ENCODE results near the gene RABGAP1.

Gene RABGAP1

DNA sequence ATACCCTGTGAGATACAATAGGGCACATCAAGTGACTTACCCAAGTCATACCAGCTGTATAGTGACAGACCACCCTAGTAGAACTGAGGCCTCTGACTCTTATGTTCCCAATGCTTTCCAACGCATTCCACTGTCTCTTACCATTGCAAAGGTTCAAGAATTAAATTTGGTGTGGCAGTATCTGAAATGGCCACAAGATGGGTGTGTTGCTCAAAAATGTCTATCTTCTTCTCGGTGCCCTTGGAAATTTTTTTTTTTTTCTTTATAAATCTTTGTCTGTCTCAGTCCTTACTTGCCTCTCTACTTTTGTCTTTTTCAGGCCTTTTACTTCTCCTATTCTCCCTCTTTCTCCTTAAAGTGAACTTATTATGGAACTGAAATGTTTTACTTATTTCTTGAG, 141.0 kb downstream of the RABGAP1 start:
- peak; percentile 9 for DNase-seq (ENCODE audit: low spot score)

DNA sequence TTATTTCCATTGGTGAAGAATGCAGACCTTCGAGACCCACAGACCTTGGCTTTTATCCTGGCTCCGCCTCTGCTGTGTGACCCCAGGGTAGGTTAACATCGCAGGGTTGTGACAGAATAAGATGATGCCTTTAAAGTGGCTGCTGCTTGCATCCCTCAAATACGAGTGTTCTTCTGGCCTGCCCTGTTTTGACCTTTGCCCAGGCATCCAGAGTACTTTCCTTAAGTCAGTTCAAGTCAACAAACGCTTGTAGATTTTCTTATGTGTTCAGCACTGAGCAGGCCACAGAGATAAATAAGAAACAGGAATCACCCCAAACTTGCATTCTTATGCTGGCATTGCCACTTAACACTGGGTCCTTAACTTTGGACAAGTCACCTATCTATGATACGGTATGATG, 142.9 kb downstream of the RABGAP1 start:
- DNase-seq (ENCODE audit: low spot score): no peak

DNA sequence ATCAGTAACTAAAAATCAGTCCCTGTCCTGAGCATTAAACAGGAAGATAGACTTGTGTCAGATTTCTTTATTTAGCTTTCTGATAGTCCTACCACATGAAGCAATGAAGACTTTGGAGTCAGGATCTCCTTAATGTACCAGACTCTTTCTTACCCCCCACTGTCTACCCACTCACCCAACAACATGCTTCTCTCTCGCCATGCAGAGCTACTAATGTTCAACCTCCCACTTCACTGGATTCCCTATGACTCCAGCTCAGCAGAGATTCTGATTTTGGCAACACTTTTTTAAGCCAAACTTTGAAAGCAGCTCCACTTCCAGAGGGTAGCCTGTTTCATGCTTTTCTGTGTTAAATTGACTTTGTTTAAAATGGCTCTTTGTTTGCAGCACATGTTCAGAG, 143.4 kb downstream of the RABGAP1 start:
- no peak for DNase-seq (ENCODE audit: low spot score)

DNA sequence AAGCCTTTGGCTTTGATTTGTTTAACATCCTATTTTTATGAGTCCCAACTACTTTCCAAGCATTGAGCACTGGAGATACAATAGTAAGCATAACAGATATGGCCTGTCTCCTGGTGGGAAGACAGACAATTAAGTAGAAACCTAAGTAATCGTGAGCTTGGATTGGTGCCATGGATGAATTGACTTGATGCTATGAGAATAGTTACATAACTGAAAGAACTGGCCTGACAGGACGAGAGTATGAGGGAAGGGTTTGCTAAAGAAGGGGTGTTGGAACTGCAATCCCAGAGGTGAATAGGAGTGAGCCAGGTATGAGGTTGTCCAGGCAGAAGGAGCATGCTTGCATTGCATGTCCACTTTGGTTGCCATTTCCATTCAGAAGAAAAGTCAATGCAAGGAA, 145.1 kb downstream of the RABGAP1 start:
- DNase-seq (ENCODE audit: low spot score): no peak

DNA sequence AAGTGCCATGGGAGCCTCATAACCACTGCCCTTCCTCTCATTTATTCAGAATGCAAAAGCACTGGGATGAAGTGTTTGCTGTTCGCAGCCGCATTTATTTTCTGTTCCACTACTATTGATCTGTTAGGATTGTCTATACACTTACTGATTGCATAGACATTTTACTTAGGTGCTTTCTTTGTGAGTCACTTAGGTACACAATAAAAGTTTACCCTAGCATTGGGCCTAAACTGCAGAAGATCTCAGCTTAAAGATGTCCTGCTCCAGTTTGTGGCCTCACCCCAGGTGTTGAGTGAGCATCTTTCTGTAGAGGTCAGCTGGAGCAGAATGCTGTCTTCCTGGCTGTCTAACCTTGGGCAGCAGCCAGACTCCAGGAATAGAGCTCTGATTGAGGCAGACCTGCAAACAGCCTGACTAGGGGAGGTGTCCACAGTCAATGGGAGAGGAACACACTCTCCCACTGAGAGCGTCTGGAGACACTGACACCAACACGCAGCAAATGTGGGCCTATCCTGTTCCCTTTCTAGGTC, 146.6 kb downstream of the RABGAP1 start:
- DNase-seq (ENCODE audit: low spot score): no peak

DNA sequence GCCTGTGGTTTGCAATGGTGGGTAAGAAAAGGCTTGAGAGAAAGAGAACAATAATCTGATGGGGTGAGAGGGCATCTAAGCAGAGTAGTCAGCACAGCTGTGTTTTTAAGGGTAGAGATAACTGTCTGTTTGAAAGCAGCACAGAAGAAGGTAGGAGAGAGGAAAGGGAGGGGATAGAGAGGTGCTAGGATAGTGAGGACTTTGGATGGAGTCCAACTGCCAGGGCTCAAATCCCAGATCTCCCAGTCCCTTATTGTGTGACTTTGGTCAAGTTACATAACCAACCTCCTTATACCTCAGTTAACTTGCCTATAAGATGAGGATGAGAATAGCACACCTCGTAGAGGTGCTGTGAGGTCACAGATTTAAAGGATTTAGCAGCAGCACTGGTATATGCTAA, 148.2 kb downstream of the RABGAP1 start:
- DNase-seq (ENCODE audit: low spot score): no peak

DNA sequence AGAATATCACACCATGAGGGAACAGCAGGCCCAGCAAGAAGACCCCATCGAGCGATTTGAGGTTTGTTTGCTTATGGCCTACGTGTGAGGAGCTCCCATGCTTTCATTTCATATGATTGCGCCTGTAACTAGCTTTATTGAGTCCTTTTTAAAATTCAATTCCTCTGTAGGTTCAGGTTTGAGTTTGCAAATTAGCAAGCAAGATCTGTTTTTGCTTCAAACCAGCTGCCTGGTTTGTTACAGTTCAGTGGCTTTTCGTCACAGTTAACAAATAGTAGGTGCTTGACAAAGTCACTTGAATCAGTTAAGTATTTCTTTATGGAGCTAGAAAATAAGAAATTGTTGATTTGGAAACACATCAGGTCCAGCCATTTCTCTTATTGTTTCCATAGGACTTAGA, 149.0 kb downstream of the RABGAP1 start:
- DNase-seq (ENCODE audit: low spot score): no peak

DNA sequence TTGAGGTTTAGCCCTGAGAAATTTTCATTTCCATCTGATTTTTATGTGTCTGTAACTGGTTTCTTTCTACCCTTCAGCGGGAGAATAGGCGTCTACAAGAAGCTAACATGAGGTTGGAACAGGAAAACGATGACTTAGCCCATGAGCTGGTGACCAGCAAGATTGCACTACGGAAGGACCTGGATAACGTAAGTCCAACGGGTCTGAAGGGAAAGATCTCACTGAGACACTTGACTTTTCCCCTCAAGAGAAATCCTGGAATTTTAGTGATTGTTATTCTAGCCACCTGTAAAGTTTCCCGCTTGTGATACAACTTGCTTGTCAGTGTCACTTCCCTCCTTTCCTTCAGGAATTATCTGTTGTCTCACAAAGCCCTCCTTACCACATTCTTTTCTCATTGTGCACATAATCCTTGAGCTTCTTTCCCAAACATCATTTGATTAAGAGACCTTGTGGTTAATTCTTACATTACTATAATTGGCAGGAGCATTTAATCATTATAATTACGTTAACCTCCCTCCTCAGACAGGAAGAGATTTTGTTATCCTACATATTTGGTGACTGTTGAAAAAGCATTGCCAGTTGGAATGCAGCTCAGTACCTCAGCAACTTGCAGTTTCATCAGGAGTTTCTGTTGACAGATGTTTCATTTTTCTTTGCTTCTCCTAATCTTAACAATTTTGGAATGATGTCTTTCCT, 149.5 kb downstream of the RABGAP1 start:
- no peak for DNase-seq (ENCODE audit: low spot score)

DNA sequence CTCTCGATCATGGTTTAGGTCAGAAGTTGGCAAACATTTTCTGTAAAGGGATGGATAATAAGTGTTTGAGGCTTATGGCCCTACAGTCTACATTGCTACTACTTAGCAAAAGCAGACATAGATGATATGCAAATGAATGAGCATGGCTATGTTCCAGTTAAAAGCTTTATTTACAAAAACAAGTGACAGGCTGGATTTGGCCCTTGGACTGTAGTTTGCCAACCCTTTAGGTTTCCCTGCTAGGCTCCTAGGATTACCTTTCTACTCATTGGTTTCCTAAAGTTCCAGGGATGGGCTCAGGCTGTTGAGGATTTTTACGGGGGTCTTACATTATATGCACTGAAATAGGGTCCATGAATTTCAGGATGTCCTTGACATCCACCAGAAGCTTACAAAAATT, 150.1 kb downstream of the RABGAP1 start:
- no peak for DNase-seq (ENCODE audit: low spot score)

DNA sequence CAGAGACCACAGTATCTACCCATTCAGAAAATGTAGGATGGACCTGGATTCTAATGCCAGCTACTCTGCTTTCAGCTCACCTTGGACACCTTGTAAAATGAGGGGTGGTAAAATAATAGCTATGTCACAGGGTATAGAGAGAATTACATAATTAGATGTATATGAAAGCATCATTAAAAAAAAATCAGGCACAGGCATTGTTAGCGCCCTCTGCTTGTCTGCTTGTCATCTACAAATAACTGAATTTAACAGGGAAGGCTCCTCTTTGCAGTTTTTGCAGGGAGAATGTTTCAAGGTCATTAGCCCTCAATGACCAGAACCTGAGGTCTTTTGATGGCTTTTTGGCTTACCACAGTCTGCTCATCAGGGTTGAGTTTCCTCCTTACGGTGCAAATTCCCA, 150.6 kb downstream of the RABGAP1 start:
- DNase-seq (ENCODE audit: low spot score): no peak

DNA sequence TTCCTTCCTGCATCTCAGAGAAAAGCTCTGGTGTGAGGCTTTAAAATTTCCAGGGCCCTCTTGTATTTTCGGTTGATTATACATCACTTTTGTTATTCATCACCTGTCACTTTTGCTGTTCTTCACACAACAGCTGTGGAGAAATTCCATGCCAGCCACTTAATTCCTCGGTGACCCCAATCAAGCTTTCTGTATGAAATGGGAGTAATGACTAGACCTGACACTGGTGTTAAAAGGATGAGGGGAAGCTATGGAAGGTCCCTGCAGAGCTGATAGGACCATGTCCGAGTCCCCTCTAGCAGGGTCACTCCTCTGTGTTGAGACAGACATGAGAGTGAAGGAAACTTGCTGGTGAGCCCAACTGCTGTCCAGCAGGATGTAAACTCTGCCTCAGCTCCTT, 152.3 kb downstream of the RABGAP1 start:
- DNase-seq (ENCODE audit: low spot score): no peak

DNA sequence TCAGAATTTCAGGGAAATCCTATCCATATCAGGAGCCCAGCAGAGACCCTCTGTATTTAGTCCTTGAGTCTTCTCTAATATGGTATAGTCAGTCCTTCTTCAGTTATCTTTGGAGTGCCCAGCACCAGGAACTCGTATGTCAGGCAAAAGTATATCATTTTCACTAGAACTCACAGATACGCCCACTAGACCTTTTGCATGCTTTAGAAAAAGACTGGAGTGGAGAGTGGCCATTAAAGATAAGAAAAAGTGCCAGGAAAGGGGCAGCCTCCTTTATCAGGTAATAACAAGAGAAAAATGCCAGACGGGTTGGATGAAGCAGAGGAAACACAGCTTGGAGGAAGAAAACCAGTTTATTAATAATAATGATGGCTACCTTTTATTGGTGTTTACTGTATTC, 156.2 kb downstream of the RABGAP1 start:
- no peak for DNase-seq (ENCODE audit: low spot score)

DNA sequence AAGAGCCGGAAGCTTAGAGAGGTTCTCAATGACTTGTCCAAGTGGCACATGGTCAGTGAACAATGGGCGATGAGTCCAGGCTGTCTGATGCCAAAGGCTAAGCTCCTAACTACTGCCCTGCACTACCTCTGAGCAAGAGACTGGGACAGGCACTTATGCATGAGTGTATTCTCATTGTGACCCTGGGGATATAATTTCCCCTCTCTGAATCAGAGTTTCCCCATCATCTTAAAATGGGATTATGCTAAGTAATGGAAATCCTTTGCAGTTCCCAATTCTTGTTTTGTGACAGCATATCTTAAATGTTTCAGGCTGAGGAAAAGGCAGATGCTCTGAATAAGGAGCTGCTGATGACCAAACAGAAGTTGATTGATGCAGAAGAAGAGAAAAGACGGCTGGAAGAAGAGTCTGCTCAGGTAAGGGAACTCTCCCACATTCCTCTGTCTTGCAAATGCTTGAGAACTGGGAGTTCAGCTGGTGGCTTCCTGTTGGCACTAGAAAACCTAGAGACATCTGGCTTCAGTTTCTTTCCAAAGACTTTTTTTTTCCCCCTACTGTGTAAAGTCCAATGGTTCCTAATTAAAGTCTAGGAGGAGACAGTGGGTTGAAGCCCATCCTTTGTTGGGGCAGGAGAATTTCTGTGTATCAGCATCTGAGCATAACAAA, 156.7 kb downstream of the RABGAP1 start:
- no peak for DNase-seq (ENCODE audit: low spot score)

DNA sequence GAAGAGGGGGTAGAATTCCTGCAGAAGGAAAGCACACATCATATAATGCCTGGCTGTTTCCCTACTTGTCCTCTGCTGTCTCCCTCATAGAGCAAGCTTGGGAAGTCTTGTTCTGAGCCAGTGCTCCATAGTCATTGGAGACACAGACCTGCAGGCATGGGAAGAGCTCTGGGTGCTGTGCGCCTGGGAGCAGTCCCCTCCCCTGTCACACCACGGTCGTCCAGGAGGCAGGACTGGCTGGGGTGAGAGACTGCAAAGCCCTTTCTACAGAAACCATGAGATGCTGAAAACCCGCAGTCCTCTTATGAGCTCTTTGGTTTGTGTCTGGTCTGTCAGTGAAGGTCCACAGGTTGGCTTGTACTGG, 157.3 kb downstream of the RABGAP1 start:
- no peak for DNase-seq (ENCODE audit: low spot score)

DNA sequence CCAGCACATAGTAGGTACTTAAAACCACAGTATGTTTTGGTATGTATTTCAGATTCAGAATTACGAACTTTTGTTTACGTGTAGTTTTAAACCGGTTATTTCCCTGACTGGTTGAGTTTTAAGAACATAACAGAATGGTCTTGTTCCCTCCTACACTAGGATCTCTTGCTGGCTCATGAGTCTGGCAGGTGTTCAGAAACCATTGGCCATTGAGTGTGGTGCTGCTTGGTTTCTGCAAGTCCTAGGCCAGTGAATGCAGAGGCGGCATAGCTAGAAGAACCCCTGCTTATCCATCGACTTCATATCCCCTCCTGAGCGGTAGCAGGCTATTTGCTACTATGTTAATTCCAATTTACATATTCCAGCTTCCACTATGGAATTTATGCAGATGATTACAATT, 158.2 kb downstream of the RABGAP1 start:
- DNase-seq (ENCODE audit: low spot score): no peak

DNA sequence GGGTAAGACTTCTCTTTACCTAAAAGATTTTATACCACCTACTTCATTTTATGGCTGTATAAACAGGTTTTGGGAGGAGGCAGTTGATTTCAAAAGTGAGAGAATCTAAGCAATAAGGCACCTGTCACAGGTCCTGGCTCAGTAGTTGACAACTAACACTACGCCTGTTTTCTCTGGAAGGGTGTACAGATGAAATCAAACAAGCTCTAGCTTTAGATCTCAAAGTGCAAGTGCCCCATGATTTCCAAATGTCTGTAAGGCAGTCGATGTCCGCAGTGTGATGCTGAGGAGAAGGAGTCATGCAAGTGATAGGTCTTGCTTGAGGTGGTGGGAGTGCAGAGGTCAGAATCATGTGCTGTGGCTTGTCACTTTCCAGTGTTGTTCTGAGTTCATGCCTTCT, 158.7 kb downstream of the RABGAP1 start:
- DNase-seq (ENCODE audit: low spot score): no peak

DNA sequence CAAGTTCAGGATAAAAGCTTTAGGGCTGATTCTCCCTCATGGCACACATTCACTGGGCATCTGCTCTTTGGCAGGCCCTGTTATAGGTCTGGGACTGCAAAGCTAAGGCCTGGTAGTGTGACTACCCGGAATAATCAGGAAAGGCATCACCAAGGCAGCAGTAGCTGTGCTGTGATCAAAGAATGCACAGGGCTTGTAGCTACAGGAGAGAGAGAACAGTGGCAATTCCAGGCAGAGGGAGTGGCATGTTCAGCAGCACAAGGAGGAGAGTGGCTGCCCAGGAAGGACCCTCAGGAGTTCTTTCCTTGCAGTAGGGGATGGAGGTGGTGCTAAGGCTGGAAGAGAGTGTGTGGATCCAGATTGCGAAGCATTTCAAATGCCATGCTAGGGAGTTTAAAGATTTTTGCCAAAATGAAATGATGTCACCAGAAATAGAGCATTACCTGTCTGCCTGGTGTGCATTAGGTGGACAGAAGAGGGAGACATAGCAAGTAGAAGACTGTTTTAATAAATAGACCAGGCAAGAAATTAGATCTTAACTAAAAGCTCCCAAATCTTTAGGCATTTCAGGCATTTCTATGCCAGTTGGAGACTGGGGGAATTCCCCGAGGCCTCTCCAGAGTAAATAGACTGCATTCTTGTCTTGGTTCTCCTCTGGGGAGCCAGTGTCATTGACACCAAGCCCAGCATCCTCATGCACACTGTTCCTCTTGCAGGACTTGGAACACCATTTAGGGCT, 161.7 kb downstream of the RABGAP1 start:
- no peak for DNase-seq (ENCODE audit: low spot score)

DNA sequence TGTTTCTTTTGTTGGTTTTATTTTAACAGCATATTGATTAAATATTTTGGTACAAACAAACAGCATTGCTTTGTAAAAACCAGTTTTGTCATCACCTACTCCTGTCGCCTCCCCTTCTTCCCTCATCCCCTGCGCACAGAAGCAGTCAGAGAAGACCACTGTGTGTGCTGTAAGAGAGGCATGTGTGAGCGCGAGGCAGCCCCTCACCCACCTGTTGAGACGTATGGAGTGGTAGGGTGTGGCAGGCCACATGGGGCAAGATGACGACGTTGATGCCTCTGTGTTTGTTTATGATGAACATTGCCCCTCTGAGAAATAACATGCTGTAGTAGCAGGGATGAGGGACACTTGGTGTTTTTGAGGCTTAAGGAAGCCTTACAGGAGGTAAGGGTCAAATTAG, 164.0 kb downstream of the RABGAP1 start:
- no peak for DNase-seq (ENCODE audit: low spot score)

DNA sequence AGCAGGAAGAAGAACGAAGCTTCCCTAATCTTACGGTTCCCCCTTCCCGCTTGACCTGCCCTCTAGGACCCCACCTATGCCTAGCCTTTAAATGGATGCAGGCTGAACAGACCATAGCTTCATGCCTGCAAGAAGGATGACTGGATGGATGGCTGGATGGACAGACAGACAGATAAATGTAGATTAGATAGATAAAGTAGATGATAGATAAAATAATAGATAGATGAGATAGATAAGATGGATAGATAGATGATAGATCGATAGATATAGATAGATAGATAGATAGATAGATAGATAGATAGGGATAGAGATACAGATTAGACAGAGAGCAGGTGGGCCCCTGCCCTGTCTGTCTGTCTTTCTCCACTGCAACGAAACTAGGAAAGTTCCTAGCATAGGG, 164.7 kb downstream of the RABGAP1 start:
- no peak for DNase-seq (ENCODE audit: low spot score)

DNA sequence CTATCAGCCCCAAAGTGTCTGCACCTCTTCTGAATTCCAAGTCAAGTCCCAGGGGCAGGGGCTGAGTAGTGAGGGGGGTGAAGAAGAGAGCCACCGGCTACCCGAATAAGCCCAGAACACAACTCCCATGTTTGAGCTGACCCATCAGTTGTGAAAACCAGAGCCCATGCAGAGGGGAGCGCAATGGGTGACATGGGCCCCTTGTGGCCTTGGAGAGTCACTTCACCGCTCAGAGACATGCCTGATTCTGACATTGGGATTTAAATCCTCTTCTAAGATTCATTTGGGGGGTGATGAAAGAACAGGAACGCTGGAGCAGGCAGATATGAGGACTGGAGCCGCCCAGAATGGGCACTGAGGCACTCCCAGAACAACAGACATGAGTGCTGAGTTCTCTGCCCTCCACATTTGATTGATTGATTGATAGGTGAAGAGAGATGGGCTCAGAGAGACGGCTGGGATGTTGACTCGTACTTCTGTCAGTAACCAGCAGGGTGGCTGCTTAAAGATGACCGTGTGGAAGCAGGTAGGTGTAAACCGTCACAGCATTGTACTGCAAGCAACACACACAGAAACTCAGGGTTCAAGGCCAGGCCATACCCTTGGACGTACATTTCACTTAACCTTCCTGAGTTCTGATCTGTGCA, 166.9 kb downstream of the RABGAP1 start:
- DNase-seq (ENCODE audit: low spot score): no peak

DNA sequence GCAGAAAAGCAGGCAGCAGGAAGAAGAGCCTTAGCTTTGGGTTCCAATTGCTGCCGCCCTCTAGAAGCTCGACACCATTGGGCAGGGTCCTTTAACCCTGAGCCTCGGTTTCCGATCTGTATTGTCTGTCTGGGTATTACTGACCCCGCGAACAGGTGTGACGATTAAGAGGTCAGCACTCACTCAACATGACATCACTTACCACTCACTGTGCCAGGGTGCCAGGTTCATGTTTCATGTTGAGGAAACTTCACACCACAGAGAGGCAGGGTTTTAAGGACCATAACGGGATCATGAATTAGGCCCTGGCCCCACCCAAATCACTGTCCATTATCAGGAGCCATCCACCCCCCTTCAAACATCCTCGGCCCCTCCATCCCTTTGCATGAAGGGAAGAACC, 168.2 kb downstream of the RABGAP1 start:
- no peak for DNase-seq (ENCODE audit: low spot score)

DNA sequence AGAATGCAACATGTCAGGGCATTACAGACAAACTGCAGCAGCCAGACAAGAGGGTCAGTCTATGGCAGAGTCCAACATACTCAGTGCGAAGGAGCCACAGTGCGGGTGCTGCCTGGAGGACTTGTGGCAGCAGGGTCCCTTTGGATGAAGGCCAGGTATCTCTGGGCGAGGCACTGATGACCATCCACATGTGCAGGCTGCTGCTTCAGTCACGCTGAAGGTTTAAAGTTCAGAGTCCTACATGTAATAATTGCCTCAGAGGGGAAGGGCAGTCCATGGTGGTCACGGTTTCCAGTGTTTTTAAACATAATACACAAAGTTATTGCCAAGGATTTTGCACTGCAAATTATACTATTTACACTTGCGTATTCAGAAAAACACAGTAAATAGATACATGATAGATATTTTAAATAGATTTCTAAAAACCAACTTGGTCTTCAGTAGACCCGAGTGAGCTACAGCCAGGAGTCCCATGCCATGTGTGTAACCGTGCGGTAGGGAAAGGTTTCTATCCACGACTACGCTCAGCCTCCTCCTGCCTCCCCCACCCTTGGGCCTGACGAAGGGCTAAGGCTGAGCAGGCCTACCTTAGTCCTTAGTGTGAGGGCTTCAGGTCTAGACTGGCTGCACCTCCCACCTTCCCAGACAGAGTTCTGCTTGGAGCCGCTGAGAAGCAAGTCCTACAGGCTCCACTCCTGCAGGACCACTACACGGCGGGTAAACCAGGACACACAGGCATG, 168.9 kb downstream of the RABGAP1 start:
- no peak for DNase-seq (ENCODE audit: low spot score)
